Measurements from ENCODE around the gene RABGAP1L. TPM values are rescaled to one million over a fixed set of nuclear protein-coding genes. Genes with fewer than 3 reads are reported as not detected.

RABGAP1L gene
- total and polyA plus RNA-seq, 2 of the 8 experiments (the other 6 are each of a cell fraction or from before 2014, with no cell fraction given) = 33.3 to 156 TPM

DNA sequence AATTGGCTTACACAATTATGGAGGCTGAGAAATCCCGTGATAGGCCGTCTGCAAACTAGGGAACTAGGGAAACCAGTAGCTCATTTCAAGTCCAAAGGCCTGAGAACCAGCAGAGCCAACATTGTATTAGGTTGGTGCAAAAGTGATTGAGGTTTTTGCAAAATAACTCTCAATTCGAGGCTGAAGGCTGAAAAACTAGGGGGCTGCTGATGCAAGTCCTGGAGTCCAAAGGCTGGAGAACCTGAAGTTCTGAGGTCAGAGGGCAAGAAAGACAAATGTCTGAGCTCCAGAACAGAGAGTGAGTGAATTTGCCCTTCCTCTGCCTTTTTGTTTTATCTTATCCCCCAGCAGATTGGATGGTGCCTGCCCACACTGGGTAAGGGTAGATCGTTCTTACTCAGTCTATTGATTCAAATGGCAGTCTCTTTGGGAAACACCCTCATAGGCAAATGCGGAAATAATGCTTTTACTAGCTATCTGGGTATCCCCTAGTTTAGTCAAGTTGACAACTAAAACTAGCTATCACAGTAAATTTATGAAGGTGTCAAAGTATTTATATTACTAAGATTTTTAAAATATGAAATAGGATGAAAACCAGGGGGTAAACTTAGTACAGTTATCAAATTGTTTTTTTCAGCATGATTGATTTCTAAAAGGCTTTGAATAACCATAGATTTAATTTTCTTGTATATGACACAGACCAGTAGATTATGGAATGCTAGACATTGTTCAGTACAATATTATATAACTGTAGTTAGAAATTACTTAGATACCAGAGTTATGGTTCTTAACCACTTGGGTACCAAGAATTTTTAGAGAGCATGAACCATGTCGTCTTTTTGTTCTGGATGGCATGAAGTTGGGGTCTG, 15.4 kb downstream of the RABGAP1L start:
- Histone ChIP-seq H3K79me2 (ENCODE audit: control insufficient read depth in 1 of 2, insufficient read depth in 2 of 2, low read length in 2 of 2) (0 out of 4 replicates have a peak, but pooled peaks cover 0 to 3% of the 10 kb centered on the region in 2 experiments), H2BK5ac (ENCODE audit: low read depth, low read length) (no peak overlapping the region), H4K91ac (replicated peaks; ENCODE audit: insufficient read length, low read length) (no peak overlapping the region), H3K18ac (ENCODE audit: extremely low read depth, low read length) (no peak overlapping the region), H3K14ac (ENCODE audit: insufficient read length) (no peak overlapping the region), H3K36me3 (ENCODE audit: control insufficient read depth in 2 of 4, insufficient read depth in 4 of 4, low read length in 3 of 4) (no peaks in the 10 kb centered on the region), H4K5ac (ENCODE audit: insufficient read length, low read depth, low read length) (no peak overlapping the region), H2AFZ (ENCODE audit: low read length) (no peak overlapping the region), H3K4me3 (ENCODE audit: extremely low read depth in 1 of 4, insufficient read depth in 2 of 4, low read depth in 3 of 4, low read length in 4 of 4) (no peak overlapping the region), H3K27me3 (replicated peaks in 1 of 4; ENCODE audit: control insufficient read depth in 3 of 4, extremely low read depth in 1 of 4, insufficient read depth in 3 of 4, low read length in 3 of 4) (no peaks in the 10 kb centered on the region), H3K4me1 (replicated peaks in 1 of 4; ENCODE audit: control insufficient read depth in 3 of 4, insufficient read depth in 4 of 4, low read length in 3 of 4) (no peaks in the 10 kb centered on the region), H3K9ac (replicated peaks in 1 of 4; ENCODE audit: extremely low read depth in 1 of 4, low read depth in 3 of 4, low read length in 3 of 4) (no peak overlapping the region), H2AK5ac (ENCODE audit: low read depth, low read length) (no peak overlapping the region), H3K4ac (replicated peaks; ENCODE audit: insufficient read length, low read depth, low read length) (no peak overlapping the region), H3K9me3 (ENCODE audit: insufficient read depth in 2 of 2, low read depth in 1 of 2, low read length in 1 of 2) (no peaks in the 10 kb centered on the region), H3K23ac (ENCODE audit: insufficient read length) (no peak overlapping the region), H2BK120ac (replicated peaks; ENCODE audit: low read depth, low read length) (no peak overlapping the region), H3K23me2 (ENCODE audit: low read depth, low read length) (no peaks in the 10 kb centered on the region), H4K8ac (ENCODE audit: extremely low read depth, insufficient read depth, low read length) (no peak overlapping the region), H3K27ac (ENCODE audit: low read depth, low read length) (no peak overlapping the region), H3K79me1 (ENCODE audit: low read depth, low read length) (no peaks in the 10 kb centered on the region), H2BK20ac (ENCODE audit: low read length) (no peak overlapping the region), H2BK12ac (ENCODE audit: low read depth, low read length) (no peak overlapping the region), H3K56ac (replicated peaks; ENCODE audit: insufficient read length, low read depth, low read length) (no peak overlapping the region), H2BK15ac (ENCODE audit: low read length) (no peak overlapping the region), H3K4me2 (ENCODE audit: insufficient read depth in 1 of 2, low read depth in 2 of 2, low read length in 2 of 2) (no peak overlapping the region), H4K20me1 (replicated peaks in 1 of 2; ENCODE audit: control insufficient read depth in 1 of 2, insufficient read depth in 2 of 2, low read length in 2 of 2) (no peaks in the 10 kb centered on the region)
- FAIRE-seq (no peak), DNase-seq (ENCODE audit: low read depth in 1 of 2, low spot score in 2 of 2) (no peak)
- CTCF ChIA-PET (ENCODE audit: partially characterized antibody) = interaction anchor here (1.0 to 1.3 kb wide), 2 partner anchors 15 to 60 kb away, joined by 3 to 4 read pairs; no protein-coding TSS in a partner anchor
- no peak for TF ChIP-seq HDAC6 (IDR thresholded peaks at IDR 0.05; ENCODE audit: low read depth, low read length)
- TF ChIP-seq KDM5A (IDR thresholded peaks at IDR 0.05; ENCODE audit: low read length) = no peak
- TF ChIP-seq CHD2 (IDR thresholded peaks at IDR 0.05; ENCODE audit: low read length) = no peak
- TF ChIP-seq SRF (IDR thresholded peaks at IDR 0.05; ENCODE audit: low read depth, low read length) = no peak
- no peak for TF ChIP-seq SP2 (IDR thresholded peaks at IDR 0.05; ENCODE audit: low read length)
- no peak for TF ChIP-seq SIX5 (IDR thresholded peaks at IDR 0.05; ENCODE audit: low read depth, low read length)
- WGBS, 2 experiments (ENCODE audit: extremely low coverage in 1 of 2, insufficient coverage in 1 of 2, insufficient read length in 1 of 2, insufficient replicate concordance in 2 of 2, low coverage in 1 of 2, low lambda C conversion rate in 2 of 2, missing lambda C conversion rate in 1 of 2) = 91% methylated on average over 6 of the region's 6 CpGs; no CpG with 5 or more reads in 1 of the 2 experiments
- POLR2A ChIA-PET (ENCODE audit: partially characterized antibody) = no interaction called here

All from H1 (cell line).